ENCODE measurements around the gene ATG16L2.
"Not testable (repeated sequence)": the region's sequence is repeated elsewhere in the genome, so short reads cannot be mapped to it uniquely, and the experiment has no call there.

The ATG16L2 gene

DNA sequence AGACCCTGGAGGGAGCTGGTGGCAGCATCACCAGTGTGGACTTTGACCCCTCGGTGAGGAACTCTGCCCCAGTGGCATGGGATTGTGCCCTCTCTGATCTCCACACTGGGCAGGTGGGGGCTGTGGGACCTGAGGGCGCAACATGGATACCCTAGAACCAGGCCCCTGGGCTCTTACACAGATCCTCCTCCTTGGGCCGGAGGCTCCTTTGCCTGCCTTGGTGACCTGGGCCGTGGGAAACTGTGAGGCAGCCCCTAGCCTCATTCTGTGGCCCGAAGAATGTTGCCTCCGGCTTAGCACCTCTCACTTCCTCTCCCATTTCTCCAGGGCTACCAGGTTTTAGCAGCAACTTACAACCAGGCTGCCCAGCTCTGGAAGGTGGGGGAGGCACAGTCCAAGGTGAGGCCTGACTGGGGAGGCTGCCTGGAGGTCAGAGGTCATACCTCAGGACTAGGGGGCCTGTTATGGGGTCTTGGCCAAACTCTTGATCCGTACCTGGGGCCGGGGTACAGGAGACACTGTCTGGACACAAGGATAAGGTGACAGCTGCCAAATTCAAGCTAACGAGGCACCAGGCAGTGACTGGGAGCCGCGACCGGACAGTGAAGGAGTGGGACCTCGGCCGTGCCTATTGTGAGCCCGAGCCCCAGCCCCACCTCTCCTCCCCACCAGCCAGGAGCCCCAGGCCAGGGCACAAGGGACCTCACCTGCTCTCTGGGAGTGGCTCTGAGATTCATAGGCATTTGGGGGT is 12.2 kb downstream of the ATG16L2 start:
- DNase-seq (ENCODE audit: low spot score), result no peak

DNA sequence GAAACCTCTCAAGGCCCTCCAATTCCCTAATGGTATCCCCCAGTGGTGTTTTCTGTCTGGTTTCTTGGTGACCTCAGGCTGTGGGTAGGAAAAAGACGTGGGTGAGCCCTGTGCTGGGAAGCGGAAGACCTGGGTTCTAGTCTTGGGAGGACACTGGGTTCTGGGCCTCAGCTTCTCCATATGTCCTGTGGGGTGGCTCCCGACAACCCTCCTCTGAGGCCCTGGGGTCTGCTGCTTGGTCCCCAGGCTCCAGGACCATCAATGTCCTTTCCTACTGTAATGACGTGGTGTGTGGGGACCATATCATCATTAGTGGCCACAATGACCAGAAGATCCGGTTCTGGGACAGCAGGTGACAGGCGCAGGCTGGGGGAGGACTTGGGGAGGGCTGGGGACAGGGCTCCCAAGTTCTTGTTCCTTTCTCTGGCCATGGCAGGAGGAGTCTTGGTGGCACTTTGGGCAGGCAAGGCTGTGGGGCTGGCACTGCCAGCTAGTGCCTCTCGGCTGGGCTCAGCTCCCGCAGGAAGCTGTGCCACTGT is 12.8 kb downstream of the ATG16L2 start:
- DNase-seq (ENCODE audit: low spot score), result no peak

DNA sequence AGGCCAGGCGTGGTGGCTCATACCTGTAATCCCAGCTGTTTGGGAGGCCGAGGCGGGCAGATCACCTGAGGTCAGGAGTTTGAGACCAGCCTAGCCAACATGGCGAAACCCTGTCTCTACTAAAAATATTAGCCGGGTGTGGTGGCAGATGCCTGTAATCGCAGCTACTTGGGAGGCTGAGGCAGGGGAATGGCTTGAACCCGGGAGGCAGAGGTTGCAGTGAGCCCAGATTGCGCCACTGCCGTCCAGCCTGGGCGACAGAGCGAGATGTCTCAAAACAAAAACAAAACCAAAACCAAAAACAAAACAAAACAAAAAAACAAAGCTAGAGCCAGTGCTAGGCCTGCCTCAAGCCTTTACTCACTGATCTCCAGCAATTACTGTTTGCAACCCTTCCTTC is 13.4 kb downstream of the ATG16L2 start:
- DNase-seq (ENCODE audit: low spot score), result not testable (repeated sequence)

DNA sequence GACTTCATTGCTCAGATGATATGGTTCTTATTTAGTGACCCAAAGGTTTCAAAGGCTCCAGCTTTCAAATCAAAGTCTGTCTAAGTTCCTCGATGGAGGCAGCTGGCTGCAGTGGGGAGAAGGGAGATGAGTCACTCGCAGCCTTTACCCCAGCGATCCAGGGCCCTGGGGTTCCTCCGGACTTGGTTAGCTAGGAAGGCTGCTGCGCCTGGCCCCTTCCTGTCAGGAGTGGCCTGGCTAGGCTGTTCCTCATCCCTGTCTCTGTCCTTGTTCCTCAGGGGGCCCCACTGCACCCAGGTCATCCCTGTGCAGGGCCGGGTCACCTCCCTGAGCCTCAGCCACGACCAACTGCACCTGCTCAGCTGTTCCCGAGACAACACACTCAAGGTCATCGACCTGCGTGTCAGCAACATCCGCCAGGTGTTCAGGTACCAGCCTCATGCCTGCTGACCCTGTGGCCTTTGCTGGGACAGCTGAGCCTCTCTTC is 13.9 kb downstream of the ATG16L2 start:
- DNase-seq (ENCODE audit: low spot score), result no peak

DNA sequence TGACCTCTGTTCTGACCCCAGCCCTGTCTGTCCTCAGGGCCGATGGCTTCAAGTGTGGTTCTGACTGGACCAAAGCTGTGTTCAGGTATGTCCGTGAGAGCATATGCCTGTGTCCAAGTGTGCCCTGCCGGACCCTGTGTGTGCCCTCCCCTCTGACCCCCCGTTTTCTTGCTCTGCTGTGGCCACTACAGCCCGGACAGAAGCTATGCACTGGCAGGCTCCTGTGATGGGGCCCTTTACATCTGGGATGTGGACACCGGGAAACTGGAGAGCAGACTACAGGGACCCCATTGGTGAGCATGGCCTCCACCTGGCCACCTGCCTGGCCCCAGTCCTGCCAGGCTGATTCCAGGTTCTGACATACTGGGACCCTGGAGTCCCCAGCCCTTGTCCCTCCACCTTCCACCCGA is 14.5 kb downstream of the ATG16L2 start:
- no peak for DNase-seq (ENCODE audit: low spot score)

DNA sequence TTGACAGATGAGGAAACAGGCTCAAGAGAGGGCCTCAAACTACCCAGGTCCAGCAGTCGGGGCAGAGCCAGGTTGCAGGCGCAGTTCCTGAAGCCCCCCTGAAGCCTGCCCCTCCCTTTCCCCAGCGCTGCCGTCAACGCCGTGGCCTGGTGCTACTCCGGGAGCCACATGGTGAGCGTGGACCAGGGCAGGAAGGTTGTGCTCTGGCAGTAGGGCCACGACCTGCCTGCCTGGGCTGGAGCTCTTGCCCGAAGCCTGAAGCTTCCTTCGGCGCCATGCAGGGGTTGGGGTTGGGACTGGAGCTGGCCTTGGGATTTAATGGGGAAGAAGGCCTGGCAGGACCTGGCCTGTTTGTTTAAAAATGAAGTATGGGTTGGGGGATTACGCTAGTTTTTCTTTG is 15.0 kb downstream of the ATG16L2 start:
- DNase-seq (ENCODE audit: low spot score), result no peak

DNA sequence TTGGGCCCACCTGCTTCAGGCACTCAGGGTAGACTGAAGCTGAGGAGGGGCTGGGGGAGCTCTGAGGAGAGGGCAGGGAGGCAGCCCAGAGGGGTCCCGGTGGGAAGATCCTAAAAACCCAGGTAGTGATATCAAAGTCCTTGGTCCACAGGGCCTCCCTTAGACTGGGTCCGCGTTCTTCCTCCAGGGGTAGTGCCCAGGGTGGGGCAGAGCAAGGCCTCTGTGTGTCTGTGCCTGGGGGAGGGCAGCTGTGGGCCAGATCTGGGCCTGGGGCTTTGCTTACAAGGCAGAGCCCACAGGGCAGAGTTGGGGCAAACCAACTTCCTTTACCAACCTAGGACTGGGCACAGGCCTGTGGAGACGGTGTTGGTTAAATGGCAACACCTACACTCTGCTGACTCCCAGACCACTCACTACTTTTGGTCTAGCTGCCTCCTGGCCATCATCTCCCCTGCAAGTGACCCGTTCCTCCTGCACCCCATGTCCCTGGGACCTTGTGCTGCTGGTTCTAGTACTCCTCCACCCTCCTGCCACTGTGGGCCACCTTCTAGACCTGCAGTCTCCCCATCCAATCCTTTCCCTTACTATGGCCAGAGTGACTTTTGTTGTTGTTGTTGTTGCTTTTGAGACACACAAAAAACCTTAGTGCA is 15.8 kb downstream of the ATG16L2 start:
- DNase-seq (ENCODE audit: low spot score), result no peak

DNA sequence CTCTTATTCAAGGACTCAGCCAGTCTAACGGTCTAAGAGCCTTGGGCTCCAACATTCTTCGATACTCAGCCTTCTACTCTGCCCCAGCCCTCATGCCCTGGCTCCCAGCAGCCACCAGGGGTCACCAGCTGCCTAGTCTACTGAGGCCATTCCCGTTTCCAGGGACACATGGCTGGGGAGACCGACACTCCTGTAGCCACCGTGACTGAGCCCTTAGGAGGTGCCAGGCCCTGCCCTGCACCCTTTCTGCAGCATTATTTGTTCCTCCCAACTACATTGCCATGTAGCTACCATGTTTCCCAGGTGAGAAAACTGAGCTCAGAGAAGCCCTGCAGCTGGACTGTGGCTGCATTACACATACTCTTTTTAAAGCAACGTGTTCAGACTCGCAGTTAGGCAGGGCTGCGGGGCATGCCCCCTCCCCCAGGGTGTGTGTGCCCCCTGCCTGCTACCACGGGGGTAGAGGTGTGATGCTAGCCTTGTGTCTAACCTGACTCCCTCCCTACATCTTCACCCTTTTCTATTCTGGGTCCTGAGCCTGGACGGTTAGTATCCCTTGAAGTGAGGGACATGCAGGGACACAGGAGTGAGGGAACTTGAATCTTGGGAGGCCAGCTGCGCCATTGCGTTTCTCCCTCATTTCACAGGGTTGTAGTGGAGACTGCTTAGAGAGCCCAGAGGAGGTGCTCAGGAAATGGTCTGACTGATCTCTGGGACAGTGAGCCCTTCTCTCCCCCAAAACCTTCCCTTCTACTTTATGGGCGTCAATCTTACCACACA is 17.5 kb downstream of the ATG16L2 start:
- DNase-seq (ENCODE audit: low spot score), result peak; percentile 74

DNA sequence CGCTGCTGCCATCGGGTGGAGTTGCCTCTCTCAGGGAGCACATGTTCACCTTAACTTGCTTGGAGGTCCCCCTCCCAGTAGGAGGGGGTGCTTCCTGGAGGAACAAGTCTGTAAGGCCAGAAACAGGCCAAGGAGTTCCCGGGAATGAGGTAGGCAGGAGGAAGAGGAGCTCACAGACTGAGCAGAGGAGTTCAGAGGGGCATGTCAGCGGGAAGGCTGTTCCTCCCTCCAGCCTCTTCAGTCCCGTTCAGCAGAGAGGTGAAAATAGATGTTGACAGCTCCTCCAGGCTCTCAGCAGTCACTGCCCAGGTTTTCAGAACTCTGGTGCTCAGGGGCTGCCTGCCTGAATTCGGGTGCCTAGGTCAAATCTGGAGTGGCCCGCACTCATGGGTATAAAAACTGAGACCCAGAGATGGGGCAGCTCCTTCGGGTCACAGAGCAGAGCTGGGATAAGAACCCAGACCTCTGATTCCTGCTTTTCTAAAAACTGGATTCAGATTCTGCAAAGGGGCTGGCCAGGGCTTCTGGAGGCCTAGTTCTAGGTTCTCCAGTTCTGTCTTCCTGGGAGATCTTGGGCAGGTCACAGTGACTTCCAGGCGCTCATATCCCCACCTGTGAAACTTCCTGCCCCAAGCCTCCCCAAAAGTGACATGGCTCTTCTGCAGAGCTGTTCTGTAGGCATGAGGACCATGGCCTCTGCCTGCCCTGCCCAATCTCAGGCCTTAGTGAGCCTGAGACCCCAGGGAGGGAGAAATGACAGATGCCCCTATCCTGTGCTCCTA is 18.3 kb downstream of the ATG16L2 start:
- no peak for DNase-seq (ENCODE audit: low spot score)

DNA sequence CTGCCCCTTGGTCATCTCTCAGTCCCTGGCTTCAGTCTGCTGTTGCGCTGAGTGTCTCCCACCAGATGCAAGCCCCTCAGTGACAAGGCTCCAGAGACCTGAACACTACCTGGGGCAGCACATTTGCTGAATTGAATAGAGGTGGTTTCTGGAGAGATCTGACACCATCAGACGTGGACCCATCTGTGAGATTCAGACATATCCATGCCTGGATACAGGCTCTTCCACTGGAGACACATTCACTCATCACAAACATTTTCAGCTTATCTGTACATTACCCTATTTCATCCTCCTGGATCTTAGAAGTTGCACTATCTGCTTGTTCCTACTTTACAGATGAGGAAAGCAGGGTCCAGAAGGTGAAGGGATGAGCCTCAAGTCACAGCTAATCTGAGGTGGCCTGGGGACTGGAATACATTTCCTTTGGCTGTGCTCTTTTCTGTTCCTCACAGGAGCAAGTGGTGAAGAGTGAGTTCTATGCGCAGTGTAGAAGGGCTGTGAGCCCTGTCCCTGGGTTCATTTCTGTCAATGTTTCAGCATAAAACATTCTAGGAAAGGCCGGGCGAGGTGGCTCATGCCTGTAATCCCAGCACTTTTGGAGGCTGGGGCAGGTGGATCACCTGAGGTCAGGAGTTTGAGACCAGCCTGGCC is 19.0 kb downstream of the ATG16L2 start:
- DNase-seq (ENCODE audit: low spot score), result no peak

DNA sequence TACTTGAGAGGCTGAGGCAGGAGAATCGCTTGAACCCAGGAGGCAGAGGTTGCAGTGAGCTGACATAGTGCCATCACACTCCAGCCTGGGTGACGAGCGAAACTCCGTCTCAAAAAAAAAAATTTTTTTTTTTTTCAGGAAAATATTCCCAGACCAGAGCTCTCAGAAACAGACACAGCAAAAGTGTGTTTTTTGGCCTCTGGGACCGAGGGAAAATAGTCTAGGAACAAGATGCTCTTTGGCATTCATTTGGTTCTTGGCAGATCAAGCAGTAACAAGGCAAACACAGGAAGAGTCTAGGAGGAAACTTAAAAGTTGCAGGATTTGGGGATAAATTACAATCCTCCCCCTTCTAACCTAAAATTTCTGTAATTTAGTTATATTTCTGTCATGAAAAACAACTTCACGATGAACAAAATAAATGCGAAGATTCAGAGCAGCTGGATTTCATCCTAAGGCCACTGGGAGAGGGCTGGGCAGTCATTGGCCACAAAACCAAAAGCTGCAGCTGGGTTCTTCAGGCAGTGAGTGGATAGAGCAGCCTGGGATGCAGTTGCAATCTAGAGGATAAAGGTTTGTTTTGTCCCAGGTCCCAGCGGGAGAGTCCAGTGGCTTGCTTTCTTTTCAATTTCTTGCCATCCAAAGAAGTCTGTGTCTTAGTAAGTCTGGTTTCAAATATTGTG is 19.7 kb downstream of the ATG16L2 start:
- no peak for DNase-seq (ENCODE audit: low spot score)

DNA sequence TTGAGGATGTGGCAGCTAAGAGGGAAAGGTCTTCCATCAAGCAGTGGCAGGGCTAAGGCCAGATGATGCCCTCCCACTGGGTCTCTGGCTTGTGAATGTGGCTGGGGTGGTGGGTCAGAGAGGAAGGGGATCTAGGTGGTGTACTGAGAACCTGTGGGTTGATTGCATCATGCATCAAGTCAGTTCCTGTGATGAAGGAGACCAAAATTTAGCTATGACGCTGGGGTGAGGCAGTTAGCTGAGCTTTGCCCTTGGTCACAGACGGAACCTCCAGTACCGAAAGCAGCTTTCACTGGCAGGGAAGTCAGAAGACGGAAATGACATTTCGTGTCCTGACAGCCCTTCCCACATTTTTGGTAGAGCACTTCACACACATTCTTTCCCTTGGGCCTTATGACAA is 20.7 kb downstream of the ATG16L2 start:
- DNase-seq (ENCODE audit: low spot score), result no peak

DNA sequence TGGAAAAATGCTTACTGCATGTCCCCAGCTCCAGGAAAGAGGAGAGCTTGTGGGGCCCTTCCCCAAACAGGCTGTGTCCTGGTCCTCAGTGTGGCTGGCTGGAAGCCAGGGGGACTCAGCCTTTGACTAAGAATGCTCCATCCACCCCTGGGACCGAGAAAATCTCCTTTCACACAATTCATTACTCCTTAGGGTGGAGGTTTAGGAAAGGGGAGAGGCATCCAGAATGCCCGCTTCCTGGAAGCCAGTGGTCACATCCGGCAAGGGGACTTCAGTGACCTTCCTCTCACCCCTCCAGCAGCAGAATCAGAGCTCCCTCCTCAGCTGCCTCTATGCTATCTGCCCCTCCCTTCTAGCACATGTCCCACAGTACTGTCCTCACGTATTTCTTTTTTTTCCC is 21.9 kb downstream of the ATG16L2 start:
- no peak for DNase-seq (ENCODE audit: low spot score)

DNA sequence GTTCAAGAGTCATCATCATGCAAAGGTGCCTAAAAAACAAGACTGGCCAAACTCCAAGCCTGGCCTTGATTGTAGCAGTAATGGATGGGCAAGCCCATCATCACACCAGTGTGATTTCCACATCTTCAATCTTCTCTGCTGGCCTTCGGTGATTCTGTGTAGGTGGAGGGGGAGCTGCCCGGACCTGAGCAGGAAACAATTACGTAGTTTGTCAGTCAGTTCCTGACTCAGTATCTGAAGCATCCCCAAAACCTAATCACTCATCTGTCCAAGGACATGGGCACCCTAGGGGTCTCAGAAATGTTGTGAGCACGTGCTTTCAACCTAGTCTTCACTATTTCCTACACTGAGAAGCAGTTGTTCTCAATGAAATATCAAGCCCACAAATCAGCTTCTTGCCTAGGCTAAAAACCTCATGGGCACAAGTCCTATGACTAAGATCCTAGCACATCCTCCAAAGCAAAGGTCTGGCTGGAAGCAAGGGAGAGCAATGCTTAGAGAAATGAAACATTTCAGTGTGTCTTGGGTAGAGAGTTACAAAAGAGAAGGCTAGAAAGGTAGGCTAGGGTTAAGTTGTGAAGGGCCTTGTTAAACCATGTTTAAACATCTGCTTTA is 24.6 kb downstream of the ATG16L2 start:
- no peak for DNase-seq (ENCODE audit: low spot score)

DNA sequence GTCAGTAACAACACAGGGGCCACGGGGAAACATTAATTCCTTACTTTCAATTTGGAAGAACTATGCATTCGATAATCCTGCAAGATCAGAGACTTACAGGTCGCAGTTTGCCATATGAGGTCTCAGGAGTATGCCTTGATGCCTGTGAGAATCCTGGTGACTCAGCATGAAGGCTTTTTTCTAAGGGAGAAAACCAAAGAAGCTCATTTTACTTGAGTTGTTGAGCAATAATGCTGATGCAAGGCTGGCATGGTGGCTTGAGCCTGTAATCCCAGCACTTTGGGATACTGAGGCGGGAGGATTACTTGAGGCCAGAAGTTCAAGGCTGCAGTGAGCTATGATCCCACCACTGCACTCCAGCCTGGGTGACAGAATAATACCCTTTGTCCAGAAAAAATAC is 26.6 kb downstream of the ATG16L2 start:
- DNase-seq (ENCODE audit: low spot score), result no peak

DNA sequence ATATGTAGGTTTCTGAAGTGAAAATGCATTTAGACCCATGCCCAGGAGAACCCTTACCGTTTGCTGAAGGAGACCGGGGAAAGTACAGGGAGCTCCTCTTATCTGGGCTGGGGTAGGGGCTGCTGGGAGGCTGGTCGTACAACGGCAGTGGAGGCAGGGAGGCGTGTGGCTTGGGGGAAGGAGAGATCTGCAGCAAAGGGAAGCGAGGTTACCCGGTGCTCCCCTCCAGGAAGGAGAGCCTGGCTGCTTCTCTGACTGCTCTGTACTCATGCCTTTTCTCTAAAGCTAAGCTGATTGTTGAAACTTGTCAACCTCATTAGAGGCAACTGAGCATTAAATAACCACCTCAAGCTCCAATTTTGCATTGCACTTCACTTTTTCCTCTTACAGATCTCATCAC is 27.2 kb downstream of the ATG16L2 start:
- no peak for DNase-seq (ENCODE audit: low spot score)

DNA sequence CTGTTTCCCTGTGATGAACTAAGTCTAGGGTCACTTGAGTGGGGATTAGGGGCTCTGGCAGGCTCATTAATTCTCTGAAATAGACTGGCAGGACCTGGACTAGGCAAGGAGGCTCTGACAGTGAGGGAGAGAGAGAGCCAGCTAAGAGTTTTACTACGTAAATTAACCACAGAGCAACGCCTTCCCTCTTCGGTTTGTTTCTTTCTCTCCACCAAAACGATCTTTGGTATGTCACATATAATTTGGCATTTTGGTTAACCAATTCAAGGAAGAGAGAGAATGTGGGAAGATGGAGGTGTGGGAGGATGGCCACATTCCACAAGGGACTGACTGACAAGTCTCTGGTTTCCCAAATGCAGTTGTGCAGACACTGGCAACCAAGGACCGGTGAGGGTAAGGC is 27.9 kb downstream of the ATG16L2 start:
- no peak for DNase-seq (ENCODE audit: low spot score)

DNA sequence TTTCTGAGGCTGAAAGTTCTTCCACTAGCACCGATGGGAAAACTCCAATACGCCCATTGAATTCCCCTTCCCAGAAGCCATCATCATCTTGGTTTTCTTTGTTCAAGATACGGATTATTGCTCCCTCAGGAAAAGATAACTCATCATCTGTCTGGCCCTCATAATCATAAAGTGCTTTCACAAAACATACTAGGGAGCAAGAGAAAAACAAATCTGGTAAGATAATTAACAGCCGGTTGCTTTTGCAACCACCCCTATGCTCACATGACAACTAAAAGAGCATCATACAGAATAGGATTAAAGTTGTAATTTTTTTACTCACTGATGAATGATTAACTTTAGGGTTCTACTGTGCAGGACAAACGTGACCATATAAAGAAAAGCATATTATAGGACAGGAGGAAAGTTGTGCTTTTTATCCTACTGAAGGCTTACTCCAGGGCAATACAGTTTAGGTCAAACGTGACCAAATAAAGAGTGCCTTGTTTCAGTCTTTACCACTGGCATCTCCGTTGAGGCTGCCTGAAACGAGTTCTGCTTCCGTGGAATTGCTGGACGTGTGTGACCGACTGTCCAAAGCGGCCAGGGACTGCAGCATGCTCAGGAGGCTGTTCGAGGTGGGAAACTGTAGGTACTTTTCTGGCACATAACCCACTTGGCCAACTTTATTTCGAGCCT is 28.6 kb downstream of the ATG16L2 start:
- DNase-seq (ENCODE audit: low spot score), result no peak

DNA sequence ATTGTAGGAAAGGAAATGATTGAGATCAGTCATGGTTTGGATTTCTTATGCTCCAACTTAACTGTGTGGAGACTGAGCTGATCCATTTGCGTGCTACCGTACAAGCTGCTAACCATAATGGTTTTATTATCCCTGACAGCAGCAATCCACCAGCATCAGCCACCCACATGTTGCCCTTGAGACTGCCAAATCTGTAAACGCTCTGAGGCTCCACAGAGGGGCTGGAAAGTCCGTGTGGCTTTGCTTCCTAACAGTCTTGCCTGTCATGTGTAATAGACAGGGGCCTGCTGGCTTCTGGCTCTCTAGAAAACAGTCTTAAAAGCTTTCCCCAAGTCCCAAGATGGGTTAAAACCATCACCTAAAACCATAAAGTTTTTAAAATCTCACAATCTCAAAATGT is 30.1 kb downstream of the ATG16L2 start:
- DNase-seq (ENCODE audit: low spot score), result no peak
